ENCODE results near the gene KDM4C. TPM values are rescaled to one million over a fixed set of nuclear protein-coding genes. Genes with fewer than 3 reads are reported as not detected.

KDM4C gene
- total and polyA plus RNA-seq, 2 of the 13 experiments (the other 11 are each of a cell fraction or from before 2014, with no cell fraction given) = 19.4 to 23.6 TPM

GRCh38 chr9:6845880-6846279 is 88.1 kb downstream of the KDM4C start (continued):
- no peak for TF ChIP-seq ZNF574 (CRISPR knock-in tag; IDR thresholded peaks at IDR 0.05)
- TF ChIP-seq ZFYVE20 (CRISPR knock-in tag; IDR thresholded peaks at IDR 0.05; ENCODE audit: borderline replicate concordance, low read depth) = no peak
- no peak for TF ChIP-seq CREB3 (CRISPR knock-in tag; IDR thresholded peaks at IDR 0.05)
- TF ChIP-seq ZBTB3 (CRISPR knock-in tag; IDR thresholded peaks at IDR 0.05; ENCODE audit: borderline replicate concordance, low read depth) = no peak
- TF ChIP-seq TFE3 (CRISPR knock-in tag; IDR thresholded peaks at IDR 0.05) = no peak
- TF ChIP-seq MIXL1 (CRISPR knock-in tag; IDR thresholded peaks at IDR 0.05) = 0 out of 2 replicates have a peak, but pooled peaks have one; percentile 45
- no peak for TF ChIP-seq HBP1 (CRISPR knock-in tag; IDR thresholded peaks at IDR 0.05; ENCODE audit: low read depth)
- TF ChIP-seq HMGXB3 (CRISPR knock-in tag; IDR thresholded peaks at IDR 0.05; ENCODE audit: borderline replicate concordance) = no peak
- no peak for TF ChIP-seq ZNF530 (CRISPR knock-in tag; IDR thresholded peaks at IDR 0.05; ENCODE audit: low read depth)
- no peak for TF ChIP-seq ZNF20 (CRISPR knock-in tag; IDR thresholded peaks at IDR 0.05)
- 0 out of 2 replicates have a peak, but pooled peaks have one; percentile 45 for TF ChIP-seq ZNF614 (CRISPR knock-in tag; IDR thresholded peaks at IDR 0.05; ENCODE audit: borderline replicate concordance)
- peak; percentile 81 for TF ChIP-seq FOXP4 (CRISPR knock-in tag; IDR thresholded peaks at IDR 0.05)
- TF ChIP-seq ZNF329 (CRISPR knock-in tag; IDR thresholded peaks at IDR 0.05; ENCODE audit: low read depth) = no peak
- no peak for TF ChIP-seq ZNF3 (CRISPR knock-in tag; IDR thresholded peaks at IDR 0.05)
- TF ChIP-seq ZBTB8A (CRISPR knock-in tag; IDR thresholded peaks at IDR 0.05; ENCODE audit: borderline replicate concordance, low read depth) = no peak
- no peak for TF ChIP-seq CENPT (CRISPR knock-in tag; IDR thresholded peaks at IDR 0.05; ENCODE audit: low read depth)
- TF ChIP-seq HNRNPUL1 (IDR thresholded peaks at IDR 0.05; ENCODE audit: low read depth, low read length) = no peak
